ENCODE measurements around the gene PRC1. TPM values are rescaled to one million over a fixed set of nuclear protein-coding genes. Genes with fewer than 3 reads are reported as not detected.

The PRC1 gene, protein sequence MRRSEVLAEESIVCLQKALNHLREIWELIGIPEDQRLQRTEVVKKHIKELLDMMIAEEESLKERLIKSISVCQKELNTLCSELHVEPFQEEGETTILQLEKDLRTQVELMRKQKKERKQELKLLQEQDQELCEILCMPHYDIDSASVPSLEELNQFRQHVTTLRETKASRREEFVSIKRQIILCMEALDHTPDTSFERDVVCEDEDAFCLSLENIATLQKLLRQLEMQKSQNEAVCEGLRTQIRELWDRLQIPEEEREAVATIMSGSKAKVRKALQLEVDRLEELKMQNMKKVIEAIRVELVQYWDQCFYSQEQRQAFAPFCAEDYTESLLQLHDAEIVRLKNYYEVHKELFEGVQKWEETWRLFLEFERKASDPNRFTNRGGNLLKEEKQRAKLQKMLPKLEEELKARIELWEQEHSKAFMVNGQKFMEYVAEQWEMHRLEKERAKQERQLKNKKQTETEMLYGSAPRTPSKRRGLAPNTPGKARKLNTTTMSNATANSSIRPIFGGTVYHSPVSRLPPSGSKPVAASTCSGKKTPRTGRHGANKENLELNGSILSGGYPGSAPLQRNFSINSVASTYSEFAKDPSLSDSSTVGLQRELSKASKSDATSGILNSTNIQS
- 21.9 and 22.1 TPM in 2 replicates for total RNA-seq

DNA sequence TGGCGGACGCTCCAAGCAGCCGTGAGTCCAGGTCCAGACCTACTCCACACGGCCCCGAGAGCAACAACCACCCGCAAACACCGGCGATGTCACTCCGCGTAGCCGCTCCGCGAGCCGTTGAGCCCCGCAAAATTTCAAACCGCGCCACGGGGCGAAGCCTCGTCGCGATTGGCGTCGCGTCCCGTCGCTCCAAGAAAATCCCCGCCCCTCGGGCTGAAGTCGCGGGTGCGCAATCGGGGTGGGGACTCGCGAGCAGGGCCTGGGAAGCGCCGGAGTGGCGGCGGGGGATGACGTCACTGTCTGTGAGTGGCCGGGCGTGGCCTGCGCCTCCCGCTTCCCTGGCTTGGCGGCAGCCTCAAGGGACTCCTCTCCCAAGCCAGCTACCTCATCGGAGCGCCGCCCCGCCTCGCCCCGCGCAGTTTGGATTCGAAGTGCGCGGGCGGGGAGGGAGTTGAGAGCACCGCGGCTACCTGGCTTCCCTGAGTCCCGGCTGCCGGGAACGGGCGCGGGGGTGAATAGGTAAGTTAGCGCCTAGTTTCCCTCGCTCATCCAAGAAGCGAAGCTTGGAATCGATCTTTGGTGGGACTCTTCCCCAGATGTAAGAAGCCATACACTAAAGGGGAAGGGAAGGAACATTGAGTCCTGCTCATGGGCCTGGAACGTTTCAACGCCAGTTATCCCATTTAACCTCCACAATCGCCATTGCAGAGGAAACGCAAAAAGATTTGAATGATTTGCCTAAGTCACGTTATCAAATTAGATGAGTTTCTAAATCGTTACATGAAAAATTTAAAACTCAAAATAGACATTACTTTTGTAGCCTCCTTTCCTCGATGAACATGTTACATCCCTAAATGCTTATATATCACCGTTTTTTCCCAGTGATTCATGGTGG is at the start of gene PRC1:
PRC1 (minus strand) TSS at position 119 of the 895 bp plus-strand sequence; CDS start at position 1, 118 bp downstream.

GRCh38 chr15:91022075-91022831 is 27.9 kb upstream of the PRC1 start, which contains the start of gene VPS33B:
TSS of gene VPS33B (minus strand) at chr15:91022594. CDS start at chr15:91022249, 345 bp downstream.

GRCh38 chr15:90954712-90955623 is 39.4 kb downstream of the PRC1 start, which contains the start of gene RCCD1:
TSS of gene RCCD1 (plus strand) at chr15:90954884. CDS start at chr15:90956735, 1,851 bp downstream.

DNA sequence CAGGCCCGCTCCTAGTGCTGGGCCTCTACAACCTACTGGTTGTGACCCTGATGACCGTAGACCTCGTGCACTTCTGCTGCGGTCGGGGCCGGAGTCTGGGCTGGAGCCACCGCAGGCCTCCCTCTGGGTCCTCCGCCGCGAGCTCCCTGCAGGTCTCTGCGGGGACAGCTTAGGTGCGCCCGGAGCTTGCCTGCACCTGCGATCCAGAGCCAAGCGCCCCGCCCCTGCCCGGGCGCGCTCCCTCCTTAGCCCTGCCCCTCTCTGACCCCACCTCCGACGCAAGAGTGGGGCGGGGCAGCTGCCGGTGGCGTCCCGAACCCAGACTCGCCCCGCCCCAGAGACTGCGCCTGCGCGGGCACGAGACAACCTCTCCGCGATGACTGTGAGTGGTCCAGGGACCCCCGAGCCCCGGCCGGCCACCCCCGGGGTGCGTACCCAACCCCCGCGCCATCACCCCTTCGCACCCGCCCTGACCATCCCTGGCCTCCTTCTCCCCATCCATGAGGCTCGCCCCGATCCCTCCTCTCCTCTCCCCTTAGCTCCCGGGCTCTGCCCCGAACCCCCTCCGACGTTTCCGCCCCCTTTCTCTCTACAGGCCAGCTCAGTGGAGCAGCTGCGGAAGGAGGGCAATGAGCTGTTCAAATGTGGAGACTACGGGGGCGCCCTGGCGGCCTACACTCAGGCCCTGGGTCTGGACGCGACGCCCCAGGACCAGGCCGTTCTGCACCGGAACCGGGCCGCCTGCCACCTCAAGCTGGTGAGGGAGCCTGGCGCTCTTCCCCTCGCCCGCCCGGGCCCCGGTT is 59.2 kb downstream of the PRC1 start, which contains the start of gene UNC45A:
UNC45A (plus strand) TSS at position 337 of the 803 bp plus-strand sequence; CDS start at position 377, 40 bp downstream.

DNA sequence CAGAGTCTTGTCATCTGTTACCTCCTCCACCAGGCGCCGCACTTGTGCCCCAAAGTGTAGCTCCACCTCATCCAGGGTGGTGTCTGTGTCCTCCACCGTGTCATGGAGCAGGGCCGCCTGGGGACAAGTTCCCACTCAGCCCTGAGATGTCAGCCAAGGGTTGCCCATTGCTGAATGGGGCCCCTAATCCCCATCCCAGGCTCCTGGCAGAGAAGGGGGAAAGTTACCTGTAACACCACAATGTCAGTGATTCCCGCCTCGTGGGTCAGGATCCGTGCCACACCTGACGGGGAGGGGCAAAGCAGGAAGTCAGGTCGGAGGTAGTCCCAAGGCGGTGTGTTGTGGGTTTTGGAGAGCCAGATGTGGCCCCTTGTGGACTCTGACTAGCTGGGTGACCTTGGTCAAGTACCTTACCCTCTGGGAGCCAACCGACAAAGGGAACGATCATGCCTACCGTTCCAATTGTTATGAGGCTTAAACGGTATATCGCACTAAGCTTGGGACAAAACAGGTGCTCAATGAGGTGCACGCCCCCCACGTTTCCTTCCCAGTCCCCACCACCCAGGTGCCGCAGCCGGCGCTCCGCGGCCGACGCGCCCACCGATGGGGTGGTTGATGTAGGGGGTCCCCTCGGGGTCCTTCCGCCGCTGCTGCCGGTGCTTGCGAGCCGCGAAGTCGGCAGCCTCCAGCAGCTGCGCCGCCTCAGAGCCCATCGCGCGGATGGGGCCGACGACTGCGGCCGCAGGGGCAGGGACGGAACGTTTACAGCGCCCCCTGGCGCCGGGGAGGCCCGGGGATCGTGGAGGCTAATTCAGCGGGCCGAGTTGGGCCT is 62.3 kb downstream of the PRC1 start, which contains the start of gene HDDC3:
HDDC3 (minus strand) TSS at position 722 of the 832 bp plus-strand sequence; CDS start at position 713, 9 bp downstream.

Other genes with a start within 250 kb of the PRC1 start
- gene FURIN, start 125.9 kb downstream of the PRC1 start, total RNA-seq: 25.7 and 30.1 TPM in 2 replicates
- gene FES, start 110.0 kb downstream of the PRC1 start, total RNA-seq: 23.8 and 25.2 TPM in 2 replicates
- gene MAN2A2, start 91.2 kb downstream of the PRC1 start, total RNA-seq: 8.5 and 17.6 TPM in 2 replicates
- gene HDDC3, start 62.0 kb downstream of the PRC1 start, total RNA-seq: 10.0 and 11.0 TPM in 2 replicates
- 81.5 and 91.3 TPM in 2 replicates for gene UNC45A, start 59.2 kb downstream of the PRC1 start, total RNA-seq
- gene RCCD1, start 39.7 kb downstream of the PRC1 start, total RNA-seq: 7.3 and 11.0 TPM in 2 replicates
- gene VPS33B, start 28.1 kb upstream of the PRC1 start, total RNA-seq: 10.0 and 13.6 TPM in 2 replicates
- gene SV2B, start 105.7 kb upstream of the PRC1 start, total RNA-seq: under 0.01 and 0.18 TPM in 2 replicates